AG20443 (cell line): Measurements from ENCODE around the gene SAP130.

Source experiments
- DNase-seq: peaks from one replicate; pipeline ENCODE4 v3.0.0; 2012; ENCODE audit warnings: low spot score, mixed read lengths

Gene SAP130

GRCh38 chr2:127893494-127893893 is 134.4 kb downstream of the SAP130 start:
- no peak for DNase-seq

- DNase-seq: no peak
Measured at GRCh38 chr2:127893033-127893432, 134.8 kb downstream of the SAP130 start.

- DNase-seq: no peak
Measured at GRCh38 chr2:127891811-127892210, 136.0 kb downstream of the SAP130 start.
